ENCODE results near the gene EPS15.
A peak's percentile ranks its signal among the peaks of the same experiment; 100 is the strongest.
"Not testable (repeated sequence)": the region's sequence is repeated elsewhere in the genome, so short reads cannot be mapped to it uniquely, and the experiment has no call there.

EPS15 gene

GRCh38 chr1:51487628-51488027, 31.4 kb downstream of the EPS15 start:
- Mint-ChIP-seq H3K27me3 (no peaks in the 10 kb centered on the region), H3K4me3 (no peak overlapping the region), H3K9me3 (no peaks in the 10 kb centered on the region), H3K36me3 (ENCODE audit: low read depth) (peaks cover 20% of the 10 kb centered on the region), H3K4me1 (ENCODE audit: low read depth) (peaks cover 43% of the 10 kb centered on the region), H3K27ac (no peak overlapping the region)
- DNase-seq: no peak

- no peak overlapping the region for H3K27ac Mint-ChIP-seq
- DNase-seq: no peak
- peaks cover 21% of the 10 kb centered on the region for H3K4me1 Mint-ChIP-seq (ENCODE audit: low read depth)
- H3K9me3 Mint-ChIP-seq: no peaks in the 10 kb centered on the region
- peaks cover 43% of the 10 kb centered on the region for H3K36me3 Mint-ChIP-seq (ENCODE audit: low read depth)
- no peak overlapping the region for H3K4me3 Mint-ChIP-seq
- H3K27me3 Mint-ChIP-seq: no peaks in the 10 kb centered on the region
Measured at GRCh38 chr1:51484591-51484990, 34.5 kb downstream of the EPS15 start.

GRCh38 chr1:51482881-51483280, 36.2 kb downstream of the EPS15 start:
- no peak overlapping the region for H3K27ac Mint-ChIP-seq
- H3K4me1 Mint-ChIP-seq (ENCODE audit: low read depth): peaks cover 18% of the 10 kb centered on the region
- peaks cover 6% of the 10 kb centered on the region for H3K9me3 Mint-ChIP-seq
- no peaks in the 10 kb centered on the region for H3K27me3 Mint-ChIP-seq
- no peak overlapping the region for H3K4me3 Mint-ChIP-seq
- peaks cover 53% of the 10 kb centered on the region for H3K36me3 Mint-ChIP-seq (ENCODE audit: low read depth)
- DNase-seq: no peak

GRCh38 chr1:51474832-51475620, 44.0 kb downstream of the EPS15 start:
- H3K4me3 Mint-ChIP-seq, H3K27ac Mint-ChIP-seq, DNase-seq, H3K27me3 Mint-ChIP-seq: not testable (repeated sequence)
- H3K4me1 Mint-ChIP-seq (ENCODE audit: low read depth): peaks cover 20% of the 10 kb centered on the region
- H3K36me3 Mint-ChIP-seq (ENCODE audit: low read depth): peaks cover 60% of the 10 kb centered on the region
- H3K9me3 Mint-ChIP-seq: peaks cover 18% of the 10 kb centered on the region

- Mint-ChIP-seq H3K4me3 (no peak overlapping the region), H3K36me3 (ENCODE audit: low read depth) (peaks cover 57% of the 10 kb centered on the region), H3K27me3 (no peaks in the 10 kb centered on the region), H3K27ac (peak overlapping the region; percentile 60), H3K4me1 (ENCODE audit: low read depth) (peaks cover 19% of the 10 kb centered on the region), H3K9me3 (peaks cover 12% of the 10 kb centered on the region)
- no peak for DNase-seq
Measured at GRCh38 chr1:51473331-51474115, 45.5 kb downstream of the EPS15 start.

GRCh38 chr1:51472359-51472758, 46.7 kb downstream of the EPS15 start:
- Mint-ChIP-seq H3K36me3 (ENCODE audit: low read depth) (peaks cover 64% of the 10 kb centered on the region), H3K9me3 (peaks cover 12% of the 10 kb centered on the region), H3K4me1 (ENCODE audit: low read depth) (peaks cover 19% of the 10 kb centered on the region), H3K27me3 (no peaks in the 10 kb centered on the region), H3K4me3 (no peak overlapping the region), H3K27ac (no peak overlapping the region)
- no peak for DNase-seq

- Mint-ChIP-seq H3K4me1 (ENCODE audit: low read depth) (peaks cover 17% of the 10 kb centered on the region), H3K4me3 (no peak overlapping the region), H3K27ac (no peak overlapping the region), H3K36me3 (ENCODE audit: low read depth) (peaks cover 76% of the 10 kb centered on the region), H3K27me3 (no peaks in the 10 kb centered on the region), H3K9me3 (no peaks in the 10 kb centered on the region)
- no peak for DNase-seq
Measured at GRCh38 chr1:51469518-51469917, 49.5 kb downstream of the EPS15 start.

- no peak for DNase-seq
- Mint-ChIP-seq H3K27ac (peak overlapping the region; percentile 30), H3K4me3 (no peak overlapping the region), H3K4me1 (ENCODE audit: low read depth) (peaks cover 3% of the 10 kb centered on the region), H3K27me3 (no peaks in the 10 kb centered on the region), H3K9me3 (no peaks in the 10 kb centered on the region), H3K36me3 (ENCODE audit: low read depth) (peaks cover 73% of the 10 kb centered on the region)
Measured at GRCh38 chr1:51464828-51465227, 54.2 kb downstream of the EPS15 start.

- H3K4me3 Mint-ChIP-seq: no peak overlapping the region
- no peak overlapping the region for H3K27ac Mint-ChIP-seq
- no peak for DNase-seq
- H3K4me1 Mint-ChIP-seq (ENCODE audit: low read depth): no peaks in the 10 kb centered on the region
- no peaks in the 10 kb centered on the region for H3K27me3 Mint-ChIP-seq
- H3K36me3 Mint-ChIP-seq (ENCODE audit: low read depth): peaks cover 70% of the 10 kb centered on the region
- H3K9me3 Mint-ChIP-seq: no peaks in the 10 kb centered on the region
Measured at GRCh38 chr1:51463561-51463960, 55.5 kb downstream of the EPS15 start.

- not testable (repeated sequence) for DNase-seq; H3K4me1 Mint-ChIP-seq (ENCODE audit: low read depth); H3K9me3 Mint-ChIP-seq; H3K27ac Mint-ChIP-seq; H3K27me3 Mint-ChIP-seq; H3K4me3 Mint-ChIP-seq
- peaks cover 72% of the 10 kb centered on the region for H3K36me3 Mint-ChIP-seq (ENCODE audit: low read depth)
Measured at GRCh38 chr1:51462289-51462688, 56.8 kb downstream of the EPS15 start.

- H3K27ac Mint-ChIP-seq: no peak overlapping the region
- H3K36me3 Mint-ChIP-seq (ENCODE audit: low read depth): peaks cover 65% of the 10 kb centered on the region
Measured at GRCh38 chr1:51454554-51454953, 64.5 kb downstream of the EPS15 start.

GRCh38 chr1:51453010-51453409, 66.1 kb downstream of the EPS15 start:
- DNase-seq: no peak
- H3K27me3 Mint-ChIP-seq: no peaks in the 10 kb centered on the region

More at GRCh38 chr1:51454554-51454953, 64.5 kb downstream of the EPS15 start:
- no peak overlapping the region for H3K4me3 Mint-ChIP-seq
- no peaks in the 10 kb centered on the region for H3K4me1 Mint-ChIP-seq (ENCODE audit: low read depth)
- no peaks in the 10 kb centered on the region for H3K27me3 Mint-ChIP-seq
- H3K9me3 Mint-ChIP-seq: no peaks in the 10 kb centered on the region
- no peak for DNase-seq

GRCh38 chr1:51448844-51449454, 70.1 kb downstream of the EPS15 start:
- Mint-ChIP-seq H3K4me1 (ENCODE audit: low read depth) (peaks cover 23% of the 10 kb centered on the region), H3K36me3 (ENCODE audit: low read depth) (peaks cover 80% of the 10 kb centered on the region), H3K27ac (peak overlapping the region; percentile 18)
- H3K4me3 Mint-ChIP-seq, H3K9me3 Mint-ChIP-seq, DNase-seq, H3K27me3 Mint-ChIP-seq: not testable (repeated sequence)

More at GRCh38 chr1:51453010-51453409, 66.1 kb downstream of the EPS15 start:
- H3K4me3 Mint-ChIP-seq: no peak overlapping the region
- no peaks in the 10 kb centered on the region for H3K9me3 Mint-ChIP-seq
- H3K4me1 Mint-ChIP-seq (ENCODE audit: low read depth): peaks cover 4% of the 10 kb centered on the region
- peaks cover 68% of the 10 kb centered on the region for H3K36me3 Mint-ChIP-seq (ENCODE audit: low read depth)
- H3K27ac Mint-ChIP-seq: no peak overlapping the region

- H3K4me3 Mint-ChIP-seq: no peak overlapping the region
- DNase-seq: no peak
- peaks cover 91% of the 10 kb centered on the region for H3K36me3 Mint-ChIP-seq (ENCODE audit: low read depth)
- H3K27ac Mint-ChIP-seq: no peak overlapping the region
- no peaks in the 10 kb centered on the region for H3K9me3 Mint-ChIP-seq
- H3K27me3 Mint-ChIP-seq: no peaks in the 10 kb centered on the region
- H3K4me1 Mint-ChIP-seq (ENCODE audit: low read depth): peaks cover 42% of the 10 kb centered on the region
Measured at GRCh38 chr1:51445351-51446090, 73.5 kb downstream of the EPS15 start.
